Kidney capillary endothelial cell (primary cell): ENCODE data around the gene NOTCH2.
"Not testable (repeated sequence)": the region's sequence is repeated elsewhere in the genome, so short reads cannot be mapped to it uniquely, and the experiment has no call there.

Source experiments
- DNase-seq: peaks from one replicate; pipeline ENCODE4 v3.0.0-alpha.2; 2018; ENCODE audit warnings: low spot score

NOTCH2 gene

DNA sequence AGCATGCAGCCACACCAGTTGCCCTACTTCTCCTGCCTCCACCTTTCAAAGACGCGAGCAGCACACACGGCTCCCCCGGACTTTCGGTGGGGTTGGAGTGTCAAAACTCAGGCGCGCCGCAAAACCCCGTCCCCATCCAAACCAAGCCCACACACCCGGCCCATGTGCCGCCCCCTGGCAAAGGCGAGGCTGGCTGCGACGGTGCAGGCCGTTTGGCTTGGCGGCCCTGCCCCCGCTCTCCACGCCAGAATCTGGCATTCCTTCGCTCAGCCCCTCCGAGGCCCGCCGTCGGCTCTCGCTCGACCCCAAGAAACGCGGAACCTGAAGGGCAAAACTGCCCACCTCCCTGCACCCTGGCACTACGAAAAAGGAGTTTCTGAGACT, 787 bp downstream of the NOTCH2 start:
- not testable (repeated sequence) for DNase-seq

DNA sequence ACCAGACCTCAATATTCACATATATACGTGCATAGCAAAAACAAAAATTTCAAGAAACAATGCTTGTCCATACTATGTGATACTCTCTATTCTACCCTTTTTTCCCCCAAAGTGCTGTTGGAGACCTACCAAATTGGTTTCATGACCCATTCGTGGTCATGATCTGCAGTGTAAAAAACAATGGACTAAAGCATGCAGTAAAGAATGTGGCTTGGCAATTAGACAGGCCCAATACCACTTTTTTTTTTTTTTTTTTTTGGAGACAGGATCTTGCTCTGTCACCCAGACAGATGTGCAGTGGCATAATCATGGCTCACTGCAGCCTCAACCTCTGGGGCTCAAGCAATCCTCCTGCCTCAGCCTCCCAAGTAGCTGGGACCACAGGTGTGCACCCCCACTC, 21.3 kb downstream of the NOTCH2 start:
- DNase-seq: not testable (repeated sequence)

DNA sequence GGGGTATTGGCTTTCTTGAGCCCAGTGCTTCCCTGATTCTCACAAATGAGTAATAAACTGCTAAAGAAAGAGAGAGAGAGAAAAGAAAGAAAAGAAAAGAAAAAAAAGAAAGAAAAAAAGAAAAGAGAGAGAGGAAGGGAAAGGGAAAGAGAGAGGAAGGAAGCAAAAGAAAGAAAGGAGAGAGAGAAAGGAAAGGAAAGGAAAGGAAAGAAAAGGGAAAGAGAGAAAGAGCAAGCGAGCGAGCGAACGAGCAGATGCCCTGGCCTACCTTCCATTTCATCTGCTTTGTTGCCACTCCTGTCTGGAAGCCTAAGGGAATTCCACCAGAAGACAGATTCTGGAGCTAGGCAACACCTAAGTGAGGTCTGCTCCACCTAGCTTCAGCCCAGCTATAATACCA, 27.7 kb downstream of the NOTCH2 start:
- not testable (repeated sequence) for DNase-seq

DNA sequence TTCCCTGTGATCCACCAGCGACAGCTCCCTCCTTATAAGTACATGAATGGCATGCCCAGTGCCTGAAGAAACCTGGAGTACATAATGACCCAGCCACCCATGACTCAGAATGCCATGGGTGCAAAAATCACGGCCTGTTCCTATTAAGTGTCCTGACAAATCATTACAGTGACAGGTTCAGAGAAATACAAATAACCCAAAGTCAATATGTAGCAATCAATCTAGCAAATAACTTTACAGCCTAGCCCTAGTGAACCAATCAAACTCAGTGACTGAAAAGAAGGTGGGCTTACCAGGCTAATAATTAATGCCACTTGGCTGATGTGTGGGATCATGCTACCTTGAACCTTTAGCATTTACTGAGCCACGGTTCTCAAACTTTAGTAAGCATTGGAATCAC, 37.2 kb downstream of the NOTCH2 start:
- not testable (repeated sequence) for DNase-seq

DNA sequence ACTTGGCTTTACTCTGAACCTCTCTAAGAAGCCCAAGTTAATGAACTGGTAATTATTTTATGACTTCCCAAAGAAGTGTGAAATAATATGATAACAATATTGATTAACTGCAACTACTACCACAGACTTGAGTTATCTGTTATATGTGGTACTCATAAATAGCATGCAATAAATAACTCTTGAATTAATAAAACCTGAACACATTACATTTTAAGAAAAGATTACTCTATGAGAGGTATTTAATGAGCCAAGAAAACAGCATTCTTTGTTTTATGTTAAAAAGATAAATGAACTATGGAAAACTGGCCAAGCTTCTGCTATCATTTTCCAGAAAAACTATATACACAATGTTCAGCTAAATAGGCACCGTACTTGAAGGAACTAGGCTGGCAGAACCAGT, 45.7 kb downstream of the NOTCH2 start:
- DNase-seq: not testable (repeated sequence)

DNA sequence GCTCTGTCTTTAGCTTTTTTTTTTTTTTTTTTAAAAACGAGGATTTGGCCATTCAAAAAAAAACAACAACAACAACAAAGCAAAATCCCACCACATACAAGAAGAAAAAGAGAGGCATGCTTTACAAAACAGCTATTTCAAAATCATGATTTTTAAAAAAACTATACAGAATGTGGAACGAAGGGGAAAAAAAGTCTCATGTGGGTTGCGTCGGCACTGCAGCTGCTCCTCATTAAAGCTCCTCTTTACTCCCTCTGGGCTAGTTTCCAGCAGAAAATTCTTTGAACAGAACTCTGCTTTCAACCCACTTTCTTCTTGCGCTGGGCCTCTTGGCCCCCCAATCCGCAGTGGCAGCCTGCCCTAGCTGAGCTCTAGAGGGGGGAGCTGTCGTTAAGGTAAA, 54.5 kb downstream of the NOTCH2 start:
- not testable (repeated sequence) for DNase-seq

DNA sequence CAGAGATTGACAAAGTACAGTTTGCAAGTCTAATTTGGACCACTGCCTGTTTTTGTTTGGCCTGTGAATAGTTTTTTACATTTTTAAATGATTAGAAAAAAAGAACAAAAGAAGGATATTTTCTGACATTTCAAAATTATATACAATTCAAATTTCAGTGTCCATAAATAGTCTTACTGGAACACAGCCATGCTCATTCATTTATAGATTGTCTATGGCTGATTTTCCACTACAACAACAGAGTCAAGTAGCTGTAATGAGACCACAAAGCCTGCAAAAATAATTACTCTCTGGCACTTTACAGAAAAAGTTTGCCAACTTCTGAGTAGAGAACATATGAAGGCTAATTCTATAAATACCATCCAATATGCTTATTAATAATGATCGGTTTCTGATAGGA, 61.1 kb downstream of the NOTCH2 start:
- DNase-seq: not testable (repeated sequence)

DNA sequence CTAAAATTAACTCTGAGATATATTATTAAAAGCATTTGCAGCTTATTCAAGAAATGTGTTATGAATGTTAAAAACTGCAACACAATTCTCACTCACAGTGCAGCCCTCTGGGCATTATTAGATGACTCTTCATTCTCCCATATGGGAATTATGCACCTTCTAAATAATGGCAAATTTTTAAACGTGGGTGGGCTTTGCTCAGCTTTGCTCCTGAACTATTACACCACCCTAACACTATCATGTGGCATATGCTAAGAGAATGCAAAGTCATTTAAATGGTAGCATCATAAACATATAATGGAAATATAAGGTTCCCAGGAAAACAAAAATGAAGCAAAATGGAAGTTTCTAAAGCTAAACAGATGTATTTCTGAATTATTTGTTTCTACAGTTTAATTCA, 61.6 kb downstream of the NOTCH2 start:
- DNase-seq: not testable (repeated sequence)

DNA sequence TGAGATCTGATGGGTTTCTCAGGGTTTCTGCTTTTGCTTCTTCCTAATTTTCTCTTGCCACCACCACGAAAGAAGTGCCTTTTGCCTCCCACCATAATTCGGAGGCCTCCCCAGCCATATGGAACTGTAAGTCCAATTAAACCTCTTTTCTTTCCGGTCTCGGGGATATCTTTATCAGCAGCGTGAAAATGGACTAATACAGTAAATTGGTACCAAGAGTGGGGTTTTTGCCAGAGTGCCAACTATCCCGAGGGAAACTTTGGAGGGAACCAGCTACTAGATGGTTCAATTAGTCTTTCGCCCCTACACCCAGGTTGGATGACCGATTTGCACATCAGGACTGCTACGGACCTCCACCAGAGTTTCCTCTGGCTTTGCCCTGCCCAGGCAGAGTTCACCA, 68.4 kb downstream of the NOTCH2 start:
- DNase-seq: not testable (repeated sequence)

DNA sequence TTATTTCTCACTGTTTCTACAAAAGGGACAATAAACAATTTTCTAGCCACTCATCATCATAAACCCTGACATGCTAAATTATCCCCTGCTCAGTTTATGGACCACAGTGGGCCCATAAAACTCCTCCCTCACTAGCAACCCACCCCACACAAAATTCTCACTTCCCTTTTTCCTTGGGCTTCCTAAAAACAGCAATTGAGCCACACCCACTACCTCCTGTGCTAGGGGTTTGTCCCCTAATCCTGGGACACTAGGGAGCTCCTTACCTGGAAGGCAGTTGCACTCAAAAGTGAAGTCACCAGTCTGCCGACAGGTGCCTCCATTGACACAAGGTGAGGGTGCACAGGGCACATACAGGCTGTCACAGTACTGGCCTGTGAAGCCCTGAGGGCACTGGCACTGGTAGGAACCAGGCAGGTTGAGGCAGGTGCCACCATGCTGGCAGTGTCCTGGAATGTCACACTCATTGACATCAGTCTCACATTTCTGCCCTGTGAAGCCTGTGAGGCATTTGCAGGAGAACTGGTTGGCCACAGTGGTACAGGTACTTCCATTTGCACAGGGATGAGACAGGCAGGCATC, 72.6 kb downstream of the NOTCH2 start:
- DNase-seq: not testable (repeated sequence)

DNA sequence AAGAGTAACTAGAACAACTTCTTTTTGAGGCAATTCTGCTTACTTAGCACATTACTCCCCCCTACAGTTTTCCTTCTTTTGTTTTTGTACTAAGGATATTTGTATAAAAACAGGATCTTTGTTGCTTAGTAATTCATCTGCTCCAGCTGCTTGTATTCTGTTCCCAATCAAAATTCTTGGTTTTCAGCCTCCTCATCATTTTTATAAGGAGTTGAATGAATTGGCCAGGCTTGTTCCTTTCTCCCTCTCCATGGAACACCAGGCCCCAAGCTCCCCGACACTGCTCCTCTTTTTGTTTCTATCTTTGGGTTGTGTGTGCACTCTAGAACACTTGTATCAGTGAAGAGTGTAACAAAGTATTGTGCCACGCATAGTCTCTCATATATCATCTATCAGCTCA, 73.5 kb downstream of the NOTCH2 start:
- not testable (repeated sequence) for DNase-seq

DNA sequence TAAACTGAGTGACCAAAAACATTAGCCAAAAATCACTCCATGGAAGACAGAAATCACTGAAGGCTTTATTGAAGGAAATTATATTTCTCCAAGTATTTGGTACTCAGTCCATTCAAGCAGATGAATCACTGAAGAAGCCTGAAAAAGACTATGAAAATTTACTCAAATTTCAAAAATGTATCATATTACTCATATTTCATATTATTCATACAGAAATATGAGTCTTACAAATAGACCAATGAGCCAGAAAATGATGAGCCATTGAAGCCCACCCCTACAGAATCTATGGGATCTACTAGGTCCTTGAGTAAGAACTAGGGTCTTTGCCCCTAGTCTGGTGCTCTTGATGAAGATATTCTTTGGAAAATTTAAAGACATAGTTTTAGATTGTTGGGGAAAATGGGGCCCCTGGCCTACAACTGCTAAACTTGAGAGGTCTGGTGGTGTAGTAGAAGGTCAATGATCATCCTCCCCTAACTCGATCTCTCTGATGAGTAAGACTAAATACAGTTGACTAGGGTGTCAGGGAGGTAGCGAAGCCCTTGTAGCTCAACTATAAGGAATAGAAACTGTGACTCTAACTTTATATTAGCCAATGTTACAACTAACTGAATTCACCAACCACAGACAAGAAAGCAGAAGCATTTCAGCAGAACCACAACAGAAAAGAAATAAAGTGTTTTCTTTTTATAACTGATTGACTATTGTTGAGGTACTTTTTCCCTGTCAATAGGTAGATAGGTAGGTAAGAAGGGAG, 81.0 kb downstream of the NOTCH2 start:
- no peak for DNase-seq

DNA sequence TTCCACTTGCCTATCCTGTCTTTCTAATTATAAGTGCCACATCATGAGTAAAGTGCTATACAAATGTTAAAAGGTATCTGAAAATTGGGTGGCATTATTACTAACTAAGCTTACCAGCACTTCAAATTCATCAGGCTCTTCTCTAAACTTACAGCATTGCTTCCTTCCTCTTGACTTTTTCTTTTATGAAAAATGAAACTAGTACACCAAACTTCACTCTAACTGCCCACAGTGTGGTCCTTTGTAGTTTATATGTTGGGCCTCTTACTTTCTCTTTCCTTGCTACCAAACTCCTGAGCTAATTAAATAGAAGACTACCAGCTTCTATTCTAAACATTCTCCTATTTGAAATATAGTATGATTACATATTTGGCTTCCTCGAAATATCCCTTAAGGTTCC, 81.8 kb downstream of the NOTCH2 start:
- no peak for DNase-seq

DNA sequence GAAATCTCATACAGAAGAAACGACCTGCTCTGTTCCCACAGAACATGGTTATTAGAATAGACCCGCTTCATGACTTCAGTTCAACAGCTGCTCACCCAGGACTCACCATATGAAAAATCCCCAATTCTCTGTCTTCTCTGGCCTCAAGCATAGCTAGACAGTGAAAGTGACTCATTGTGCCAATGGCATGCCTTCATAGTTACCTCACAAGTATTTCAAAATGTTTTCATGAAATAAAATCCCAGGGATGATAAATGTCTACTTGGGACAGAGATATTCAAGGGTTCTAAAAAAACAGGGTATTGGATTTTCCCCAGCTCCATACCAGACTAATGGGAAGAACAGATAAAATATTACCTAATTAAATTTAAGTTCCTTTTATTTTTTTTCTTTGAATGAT, 82.3 kb downstream of the NOTCH2 start:
- no peak for DNase-seq

DNA sequence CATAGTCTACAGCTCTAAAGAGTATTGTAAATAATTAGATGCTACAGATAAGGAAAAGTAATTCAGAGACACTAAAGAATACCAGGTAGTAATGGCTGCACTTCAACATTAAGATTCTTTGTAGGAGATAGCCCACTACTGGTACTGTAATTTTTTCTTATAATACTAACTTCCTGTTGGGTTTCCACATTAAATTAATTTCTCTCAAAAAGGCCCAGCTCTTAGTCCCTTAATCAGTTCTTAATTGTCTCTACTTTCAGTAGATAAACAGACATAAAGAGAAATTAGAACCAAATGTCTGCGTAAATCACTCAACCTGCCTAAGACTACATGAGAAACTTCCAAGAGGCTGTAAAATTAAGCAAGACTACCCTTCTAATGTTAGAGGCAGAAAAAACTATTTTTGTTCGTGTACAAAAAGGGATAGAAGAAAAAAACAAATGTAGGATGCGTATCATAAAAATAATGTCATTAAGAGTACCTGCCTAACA, 83.4 kb downstream of the NOTCH2 start:
- DNase-seq: no peak

DNA sequence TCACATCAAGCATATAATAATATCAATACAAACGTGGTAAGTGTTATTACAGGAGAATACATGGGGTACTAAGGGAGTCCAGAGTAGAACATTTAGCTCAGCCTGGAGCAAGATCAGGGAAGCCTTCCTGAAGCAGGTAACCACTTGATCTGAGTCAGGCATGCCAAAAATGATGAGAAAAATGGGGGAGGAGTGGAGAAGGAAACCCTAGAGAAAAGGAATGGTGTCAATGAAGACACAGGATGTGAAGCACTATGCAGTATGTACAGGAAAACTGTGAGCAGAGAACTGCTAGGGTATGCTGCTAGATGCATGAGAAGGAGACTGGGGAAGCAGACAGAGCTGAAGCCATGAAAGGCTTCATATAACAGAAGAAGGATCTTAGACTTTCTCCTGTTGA, 84.7 kb downstream of the NOTCH2 start:
- DNase-seq: no peak

DNA sequence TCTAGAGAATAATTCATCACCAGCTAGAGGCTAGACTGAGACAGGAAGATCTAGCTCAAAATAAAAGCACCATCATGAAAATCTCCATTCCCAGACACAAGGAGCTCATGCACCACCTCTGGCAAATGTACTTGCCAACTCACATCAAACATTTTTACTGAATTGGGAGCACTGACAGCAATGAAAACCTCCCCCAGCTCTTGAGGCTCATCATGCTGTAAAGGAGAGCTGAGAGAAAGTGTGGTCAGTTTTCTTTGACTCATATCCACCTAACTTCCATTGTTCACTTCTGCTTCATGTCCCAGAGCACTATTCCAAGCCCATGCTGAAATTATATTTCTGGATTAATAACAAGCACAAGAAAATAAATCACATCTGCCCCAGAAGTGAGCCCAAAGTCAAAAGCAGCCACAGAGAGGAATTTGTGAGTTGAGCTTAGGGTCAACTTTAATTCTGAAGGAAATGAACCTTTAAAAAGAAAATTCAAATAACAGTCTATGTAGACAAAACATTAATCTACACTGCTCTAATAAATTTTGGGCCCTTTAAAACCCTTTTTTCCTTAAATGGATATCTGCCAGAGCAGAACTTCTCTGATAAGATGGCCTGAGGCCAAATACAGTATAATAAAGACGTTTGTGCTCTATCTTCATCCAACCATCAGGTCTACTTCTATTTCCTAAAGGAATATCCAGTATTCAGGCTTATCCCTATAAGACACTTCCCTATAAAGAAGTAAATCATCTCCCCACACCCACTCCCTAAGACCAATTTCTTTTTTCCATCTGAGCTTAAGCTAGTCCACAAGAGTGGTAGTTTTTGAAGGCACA, 87.3 kb downstream of the NOTCH2 start:
- DNase-seq: no peak

DNA sequence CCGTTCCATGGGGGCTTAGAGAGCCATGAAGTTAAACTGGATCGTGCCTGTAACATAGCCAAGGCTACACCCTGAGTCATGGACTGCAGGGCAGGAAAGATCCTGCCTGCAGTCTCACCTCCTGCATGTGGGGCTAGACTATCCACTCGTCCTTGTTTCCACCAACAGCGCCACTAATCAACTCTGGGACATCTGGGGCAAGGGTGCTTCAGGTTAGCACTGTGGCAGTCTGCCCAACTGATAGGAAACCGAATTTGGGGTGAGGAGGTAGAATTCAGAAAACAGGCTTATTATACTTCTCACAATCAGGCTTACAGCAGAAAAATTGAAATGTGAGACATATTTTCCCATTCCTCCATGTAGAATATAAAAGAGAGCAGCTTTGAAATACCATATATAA, 88.0 kb downstream of the NOTCH2 start:
- DNase-seq: no peak

DNA sequence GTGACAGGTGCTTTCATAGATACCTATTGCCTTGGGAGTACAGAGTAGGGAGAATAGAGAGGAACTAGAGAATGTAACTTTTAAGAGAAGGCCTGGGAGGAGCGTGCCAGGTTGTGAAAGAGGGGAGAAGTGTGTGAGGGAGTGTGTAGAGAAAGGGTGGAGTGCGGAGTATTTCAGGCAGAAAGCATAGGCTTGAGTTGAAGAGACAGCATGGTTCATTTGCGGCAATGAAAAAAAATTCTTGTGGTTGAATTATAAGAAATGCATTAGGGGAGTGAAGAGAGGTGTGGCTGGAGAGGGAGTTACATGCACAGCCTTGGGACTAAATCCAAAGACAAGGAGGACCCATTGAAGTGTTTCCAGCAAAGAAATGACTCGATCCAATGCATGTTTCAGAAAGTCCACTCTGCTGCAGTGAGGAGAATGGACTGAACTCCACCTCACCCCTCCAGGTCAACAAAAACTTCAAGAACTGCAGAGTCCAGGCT, 91.4 kb downstream of the NOTCH2 start:
- no peak for DNase-seq

DNA sequence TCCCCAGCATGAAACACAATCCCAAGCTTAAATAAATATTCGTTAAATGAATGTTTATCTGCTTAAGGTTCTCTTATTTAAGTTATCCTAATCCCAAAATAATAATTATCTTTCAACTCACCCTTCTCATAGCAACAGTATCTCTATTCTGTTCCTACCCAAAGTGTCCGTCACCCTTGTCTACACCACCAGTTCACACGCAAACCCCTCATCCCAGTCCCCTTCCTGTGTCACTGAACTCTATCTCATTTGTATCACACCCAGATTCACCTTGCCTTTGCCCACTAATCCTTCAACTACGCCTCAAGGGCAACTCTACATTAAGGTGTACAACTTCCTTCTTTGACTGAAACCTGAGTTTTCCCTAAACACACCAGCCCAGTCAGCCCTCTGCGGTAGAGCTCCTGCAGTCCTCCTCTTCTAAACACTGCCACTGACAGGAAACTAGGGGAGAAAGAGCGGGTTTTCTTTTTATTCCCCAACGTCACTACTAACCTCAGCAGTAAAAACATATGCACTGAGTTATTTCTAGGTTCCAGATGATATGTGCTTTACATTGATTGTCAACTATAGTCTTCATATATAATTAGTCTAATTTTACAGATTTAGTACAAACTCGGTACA, 92.2 kb downstream of the NOTCH2 start:
- not testable (repeated sequence) for DNase-seq

DNA sequence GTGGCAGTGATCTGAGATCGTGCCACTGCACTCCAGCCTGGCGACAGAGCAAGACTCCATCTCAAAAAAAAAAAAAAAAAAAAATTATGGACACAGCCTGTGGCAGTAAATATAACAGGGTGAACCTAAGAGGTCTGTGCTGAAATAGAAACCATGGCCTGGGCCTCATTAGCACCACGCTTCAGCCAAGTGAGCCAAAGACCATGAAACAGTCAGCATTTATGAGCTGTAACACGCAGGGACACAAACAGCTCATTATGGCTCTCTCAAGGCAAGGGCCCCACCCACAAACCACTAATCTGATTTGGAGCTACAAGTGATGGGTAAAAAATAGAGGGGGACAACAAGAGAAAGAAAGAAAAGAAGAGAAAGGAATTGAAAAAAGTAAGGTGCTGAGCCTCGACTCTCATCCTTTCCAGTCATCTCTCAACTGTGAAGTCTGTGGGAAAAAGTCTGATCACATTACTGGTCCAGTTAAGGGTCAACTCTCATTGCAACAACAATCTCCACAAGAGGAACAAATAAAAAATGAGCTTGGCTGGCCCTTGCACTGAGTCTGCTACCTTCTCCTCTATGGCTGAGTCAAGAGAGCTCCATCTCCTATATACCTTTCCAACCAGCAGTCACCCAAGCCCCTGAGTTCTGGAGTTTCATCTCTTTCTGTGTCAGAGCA, 93.7 kb downstream of the NOTCH2 start:
- not testable (repeated sequence) for DNase-seq

DNA sequence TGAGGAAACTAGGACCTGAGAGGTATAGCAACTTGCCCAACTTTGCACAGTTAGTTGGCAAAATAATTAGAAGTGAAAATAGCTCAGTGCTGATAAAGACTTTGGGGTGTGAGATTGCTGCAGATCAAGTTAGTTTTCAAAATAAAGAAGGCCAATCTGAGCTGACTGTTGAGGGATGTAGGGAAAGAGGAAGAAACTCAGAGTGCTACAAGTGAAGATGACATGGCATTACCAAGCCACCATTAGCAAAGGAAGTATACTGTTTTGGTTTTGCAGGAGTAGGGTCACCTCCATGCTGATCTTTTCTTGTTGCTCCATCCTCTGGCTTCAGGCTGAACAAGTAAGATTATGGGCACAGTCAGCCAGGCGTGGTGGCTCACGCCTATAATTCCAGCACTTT, 94.5 kb downstream of the NOTCH2 start:
- DNase-seq: no peak
